B cell (primary cell): ENCODE data around the gene SCRN2.

ENCODE experiments used
- EZH2 ChIP-seq: IDR thresholded peaks from 2 replicates; pipeline ENCODE4 v1.6.1; 2012; ENCODE audit warnings: borderline replicate concordance, low read depth, mild to moderate bottlenecking, moderate library complexity, low read length; ENCODE audit not compliant: insufficient read depth, poor library complexity, severe bottlenecking
- TF ChIP-seq, protein P1 (sequence below): fragments of 200-600 bp; IDR thresholded peaks from one replicate; pipeline ENCODE4 v1.8.0; 2022; ENCODE audit warnings: antibody characterized with exemption, mild to moderate bottlenecking

DNA sequence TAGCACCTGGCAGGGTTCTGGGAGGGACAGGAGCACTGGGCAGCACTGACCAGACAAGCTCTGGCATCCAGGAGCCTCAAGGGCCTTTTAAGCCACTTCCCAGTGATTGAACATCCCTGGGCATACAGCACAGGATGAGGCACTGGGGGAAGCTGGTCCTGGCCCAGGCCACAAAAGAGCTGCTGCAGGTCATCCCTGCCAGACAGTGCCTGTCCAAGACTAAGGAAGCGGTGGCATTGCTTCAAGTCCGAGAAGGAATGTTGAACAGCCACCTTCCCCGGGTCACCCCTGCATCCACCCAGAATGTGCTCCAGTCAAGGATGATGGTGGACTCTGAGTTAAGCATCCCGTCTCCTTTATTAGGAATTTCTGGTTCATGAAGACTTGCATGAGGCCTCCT lies 18.3 kb downstream of the SCRN2 start:
- TF ChIP-seq, protein P1, sequence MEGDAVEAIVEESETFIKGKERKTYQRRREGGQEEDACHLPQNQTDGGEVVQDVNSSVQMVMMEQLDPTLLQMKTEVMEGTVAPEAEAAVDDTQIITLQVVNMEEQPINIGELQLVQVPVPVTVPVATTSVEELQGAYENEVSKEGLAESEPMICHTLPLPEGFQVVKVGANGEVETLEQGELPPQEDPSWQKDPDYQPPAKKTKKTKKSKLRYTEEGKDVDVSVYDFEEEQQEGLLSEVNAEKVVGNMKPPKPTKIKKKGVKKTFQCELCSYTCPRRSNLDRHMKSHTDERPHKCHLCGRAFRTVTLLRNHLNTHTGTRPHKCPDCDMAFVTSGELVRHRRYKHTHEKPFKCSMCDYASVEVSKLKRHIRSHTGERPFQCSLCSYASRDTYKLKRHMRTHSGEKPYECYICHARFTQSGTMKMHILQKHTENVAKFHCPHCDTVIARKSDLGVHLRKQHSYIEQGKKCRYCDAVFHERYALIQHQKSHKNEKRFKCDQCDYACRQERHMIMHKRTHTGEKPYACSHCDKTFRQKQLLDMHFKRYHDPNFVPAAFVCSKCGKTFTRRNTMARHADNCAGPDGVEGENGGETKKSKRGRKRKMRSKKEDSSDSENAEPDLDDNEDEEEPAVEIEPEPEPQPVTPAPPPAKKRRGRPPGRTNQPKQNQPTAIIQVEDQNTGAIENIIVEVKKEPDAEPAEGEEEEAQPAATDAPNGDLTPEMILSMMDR: no peak
- no peak for TF ChIP-seq EZH2
